22Rv1 (cell line): ENCODE measurements around the gene FBXO8.

Experiments
- ZFX ChIP-seq: fragments of 450-650 bp; IDR thresholded peaks from 2 replicates; pipeline ENCODE4 v1.6.1; 2017; ENCODE audit warnings: antibody characterized with exemption, borderline replicate concordance
- TF ChIP-seq, protein P1 (sequence below): fragments of 450-650 bp; IDR thresholded peaks from 2 replicates; pipeline ENCODE4 v1.5.1; 2017; ENCODE audit warnings: mild to moderate bottlenecking

- TF ChIP-seq, protein P1, sequence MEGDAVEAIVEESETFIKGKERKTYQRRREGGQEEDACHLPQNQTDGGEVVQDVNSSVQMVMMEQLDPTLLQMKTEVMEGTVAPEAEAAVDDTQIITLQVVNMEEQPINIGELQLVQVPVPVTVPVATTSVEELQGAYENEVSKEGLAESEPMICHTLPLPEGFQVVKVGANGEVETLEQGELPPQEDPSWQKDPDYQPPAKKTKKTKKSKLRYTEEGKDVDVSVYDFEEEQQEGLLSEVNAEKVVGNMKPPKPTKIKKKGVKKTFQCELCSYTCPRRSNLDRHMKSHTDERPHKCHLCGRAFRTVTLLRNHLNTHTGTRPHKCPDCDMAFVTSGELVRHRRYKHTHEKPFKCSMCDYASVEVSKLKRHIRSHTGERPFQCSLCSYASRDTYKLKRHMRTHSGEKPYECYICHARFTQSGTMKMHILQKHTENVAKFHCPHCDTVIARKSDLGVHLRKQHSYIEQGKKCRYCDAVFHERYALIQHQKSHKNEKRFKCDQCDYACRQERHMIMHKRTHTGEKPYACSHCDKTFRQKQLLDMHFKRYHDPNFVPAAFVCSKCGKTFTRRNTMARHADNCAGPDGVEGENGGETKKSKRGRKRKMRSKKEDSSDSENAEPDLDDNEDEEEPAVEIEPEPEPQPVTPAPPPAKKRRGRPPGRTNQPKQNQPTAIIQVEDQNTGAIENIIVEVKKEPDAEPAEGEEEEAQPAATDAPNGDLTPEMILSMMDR: no peak
- no peak for TF ChIP-seq ZFX
Observed at GRCh38 chr4:174211622-174212044, 71.8 kb downstream of the FBXO8 start.
